HG02763 (cell line): Measurements from ENCODE around the gene TRIM69.
"Not testable (repeated sequence)": the region's sequence is repeated elsewhere in the genome, so short reads cannot be mapped to it uniquely, and the experiment has no call there.

Experiments used
- ATAC-seq: cut with Tn5 transposase; IDR thresholded peaks from one replicate; pipeline ENCODE4 v1.9.1; 2021; ENCODE audit warnings: mild to moderate bottlenecking, moderate library complexity; ENCODE audit not compliant: unreplicated experiment

The TRIM69 gene, protein sequence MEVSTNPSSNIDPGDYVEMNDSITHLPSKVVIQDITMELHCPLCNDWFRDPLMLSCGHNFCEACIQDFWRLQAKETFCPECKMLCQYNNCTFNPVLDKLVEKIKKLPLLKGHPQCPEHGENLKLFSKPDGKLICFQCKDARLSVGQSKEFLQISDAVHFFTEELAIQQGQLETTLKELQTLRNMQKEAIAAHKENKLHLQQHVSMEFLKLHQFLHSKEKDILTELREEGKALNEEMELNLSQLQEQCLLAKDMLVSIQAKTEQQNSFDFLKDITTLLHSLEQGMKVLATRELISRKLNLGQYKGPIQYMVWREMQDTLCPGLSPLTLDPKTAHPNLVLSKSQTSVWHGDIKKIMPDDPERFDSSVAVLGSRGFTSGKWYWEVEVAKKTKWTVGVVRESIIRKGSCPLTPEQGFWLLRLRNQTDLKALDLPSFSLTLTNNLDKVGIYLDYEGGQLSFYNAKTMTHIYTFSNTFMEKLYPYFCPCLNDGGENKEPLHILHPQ

DNA sequence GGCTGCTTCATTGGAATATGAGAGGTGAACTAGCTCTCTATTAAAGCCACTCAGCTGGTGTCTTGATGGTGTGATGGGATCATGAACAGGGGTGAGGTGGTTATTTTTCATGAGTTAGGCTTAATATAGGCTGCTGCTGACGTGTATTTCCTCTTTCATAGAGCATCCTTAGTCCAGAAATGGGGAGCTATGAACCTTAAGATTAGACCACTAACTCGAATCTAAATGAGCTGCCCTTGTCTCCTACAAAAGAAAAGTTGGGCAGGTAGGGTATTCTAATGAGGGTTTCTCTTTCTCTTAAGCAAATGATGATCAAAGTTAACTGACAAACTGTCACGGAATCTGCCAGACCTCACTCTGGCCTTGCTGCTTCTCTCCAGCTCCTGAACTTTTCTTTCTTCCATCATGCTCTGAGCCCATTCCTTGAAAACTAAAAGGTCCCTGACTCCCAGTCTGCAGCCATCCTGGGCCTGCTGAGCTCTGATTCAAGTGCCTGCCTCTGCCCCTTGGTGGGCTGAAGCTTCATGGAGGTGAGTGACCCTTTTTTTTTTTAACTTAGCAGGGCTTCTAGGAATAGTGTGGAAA is at the start of gene TRIM69:
TRIM69 (plus strand) TSS at position 348 of the 585 bp plus-strand sequence; CDS start at position 525, 177 bp downstream.
- no peak for ATAC-seq

GRCh38 chr15:44689318-44689717 is 47.0 kb upstream of the TRIM69 start:
- ATAC-seq, result not testable (repeated sequence)

- ATAC-seq, result not testable (repeated sequence)
Observed at GRCh38 chr15:44690245-44690644, 46.1 kb upstream of the TRIM69 start.

- ATAC-seq, result no peak
Observed at GRCh38 chr15:44692659-44693058, 43.7 kb upstream of the TRIM69 start.

GRCh38 chr15:44694416-44694815 is 41.9 kb upstream of the TRIM69 start:
- ATAC-seq, result no peak

GRCh38 chr15:44695294-44695693 is 41.0 kb upstream of the TRIM69 start:
- ATAC-seq, result no peak

DNA sequence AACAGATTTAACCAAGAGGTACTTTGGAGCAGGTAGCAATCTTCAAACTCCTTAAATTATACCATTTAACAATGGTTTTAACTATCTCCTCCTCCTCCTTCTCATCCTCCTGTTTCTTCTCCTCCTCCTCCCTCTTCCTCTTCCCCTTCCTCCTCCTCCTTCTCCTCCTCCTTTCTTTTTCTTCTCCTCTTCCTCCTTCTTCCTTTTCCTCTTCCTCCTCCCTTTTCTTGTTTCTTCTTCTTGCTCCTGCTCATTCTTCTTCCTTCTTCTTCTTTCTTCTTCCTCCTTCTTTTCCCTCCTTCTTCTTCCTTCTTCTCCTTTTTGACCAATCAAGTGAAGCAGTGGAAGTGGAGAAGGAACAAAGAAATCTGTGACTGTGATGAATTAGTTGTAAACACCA is 39.3 kb upstream of the TRIM69 start:
- ATAC-seq, result no peak

- no peak for ATAC-seq
Observed at GRCh38 chr15:44698641-44699040, 37.7 kb upstream of the TRIM69 start.

- ATAC-seq, result not testable (repeated sequence)
Observed at GRCh38 chr15:44700676-44701075, 35.7 kb upstream of the TRIM69 start.

DNA sequence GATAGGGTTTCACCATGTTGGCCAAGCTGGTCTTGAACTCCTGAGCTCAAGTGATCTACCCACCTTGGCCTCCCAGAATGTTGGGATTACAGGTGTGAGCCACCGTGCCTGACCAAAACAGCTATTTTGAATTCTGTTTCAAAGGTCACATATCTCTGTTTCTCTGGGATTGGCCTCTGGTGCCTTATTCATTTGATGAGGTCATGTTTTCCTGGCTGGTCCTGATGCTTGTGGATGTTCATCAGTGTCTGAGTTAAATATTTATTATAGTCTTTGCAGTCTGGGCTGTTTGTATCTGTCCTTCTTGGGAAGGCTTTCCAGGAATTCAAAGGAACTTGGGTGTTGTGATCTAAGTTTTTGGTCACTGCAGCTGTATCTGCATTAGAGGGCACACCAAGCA is 30.3 kb upstream of the TRIM69 start:
- ATAC-seq, result no peak

DNA sequence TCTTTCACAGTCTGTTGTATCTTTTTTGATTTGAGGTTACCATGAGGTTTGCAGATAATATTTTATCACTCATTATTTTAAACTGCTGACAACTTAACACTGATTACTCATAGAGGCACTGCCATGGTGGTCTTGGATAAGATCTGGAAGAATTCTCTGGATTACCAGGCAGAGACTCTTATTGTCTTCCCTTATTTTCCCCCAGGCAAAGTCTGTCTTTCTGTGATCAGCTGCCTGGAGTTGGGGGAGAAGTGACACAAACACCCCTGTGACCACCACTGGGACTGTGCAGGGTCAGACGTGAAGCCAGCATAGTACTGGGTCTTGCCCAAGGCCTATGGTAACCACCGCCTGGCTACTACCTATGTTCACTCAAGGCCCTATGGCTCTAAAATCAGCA is 29.9 kb upstream of the TRIM69 start:
- ATAC-seq, result no peak

- ATAC-seq, result no peak
Observed at GRCh38 chr15:44706946-44707636, 29.2 kb upstream of the TRIM69 start.

GRCh38 chr15:44710236-44711095 is 25.9 kb upstream of the TRIM69 start:
- no peak for ATAC-seq

GRCh38 chr15:44711096-44711742 is 25.1 kb upstream of the TRIM69 start, which contains the start of the genes B2M and PATL2:
TSS of gene B2M (plus strand) at chr15:44711517. CDS start at chr15:44711547, 30 bp downstream.
TSS of gene PATL2 (minus strand) at chr15:44711323. CDS start at chr15:44676490, 34,833 bp downstream.
- ATAC-seq, result peak; percentile 78

DNA sequence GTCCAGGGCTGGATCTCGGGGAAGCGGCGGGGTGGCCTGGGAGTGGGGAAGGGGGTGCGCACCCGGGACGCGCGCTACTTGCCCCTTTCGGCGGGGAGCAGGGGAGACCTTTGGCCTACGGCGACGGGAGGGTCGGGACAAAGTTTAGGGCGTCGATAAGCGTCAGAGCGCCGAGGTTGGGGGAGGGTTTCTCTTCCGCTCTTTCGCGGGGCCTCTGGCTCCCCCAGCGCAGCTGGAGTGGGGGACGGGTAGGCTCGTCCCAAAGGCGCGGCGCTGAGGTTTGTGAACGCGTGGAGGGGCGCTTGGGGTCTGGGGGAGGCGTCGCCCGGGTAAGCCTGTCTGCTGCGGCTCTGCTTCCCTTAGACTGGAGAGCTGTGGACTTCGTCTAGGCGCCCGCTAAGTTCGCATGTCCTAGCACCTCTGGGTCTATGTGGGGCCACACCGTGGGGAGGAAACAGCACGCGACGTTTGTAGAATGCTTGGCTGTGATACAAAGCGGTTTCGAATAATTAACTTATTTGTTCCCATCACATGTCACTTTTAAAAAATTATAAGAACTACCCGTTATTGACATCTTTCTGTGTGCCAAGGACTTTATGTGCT is 24.5 kb upstream of the TRIM69 start:
- ATAC-seq, result no peak

GRCh38 chr15:44712346-44713005 is 23.9 kb upstream of the TRIM69 start:
- ATAC-seq, result no peak

- no peak for ATAC-seq
Observed at GRCh38 chr15:44713006-44713966, 23.0 kb upstream of the TRIM69 start.
